NCI-H128 (cell line): ENCODE data around the gene TRIM75.
"Not testable (repeated sequence)": the region's sequence is repeated elsewhere in the genome, so short reads cannot be mapped to it uniquely, and the experiment has no call there.

Experiments
- DNase-seq: peaks from one replicate; lab custom pipeline; 2025; ENCODE audit not compliant: unreplicated experiment; lab: John Stamatoyannopoulos, UW

TRIM75 gene

DNA sequence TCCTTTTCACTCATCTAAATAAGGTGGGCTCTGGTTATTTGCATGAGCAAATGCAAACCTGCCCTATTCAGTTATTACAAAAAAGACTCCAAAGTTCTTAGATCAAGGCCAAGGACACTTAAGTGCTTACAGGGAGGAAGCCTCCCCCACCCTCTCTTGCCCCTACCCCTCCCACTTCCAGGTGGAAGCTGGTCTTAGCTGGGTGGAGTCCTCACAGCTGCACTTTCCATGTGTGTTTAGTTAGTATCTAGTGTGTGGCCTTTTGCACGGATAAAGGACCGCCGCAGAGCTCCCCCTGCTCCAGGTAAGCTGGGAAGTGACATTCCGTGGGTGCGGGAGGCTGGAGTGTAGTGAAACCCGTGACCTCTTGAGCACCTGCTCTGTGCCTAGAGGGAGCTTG is at the start of gene TRIM75:
Gene TRIM75, plus strand, starts transcription at position 222 of the 400 bp plus-strand sequence. CDS start 5,282 bp downstream, outside the sequence.
- no peak for DNase-seq

DNA sequence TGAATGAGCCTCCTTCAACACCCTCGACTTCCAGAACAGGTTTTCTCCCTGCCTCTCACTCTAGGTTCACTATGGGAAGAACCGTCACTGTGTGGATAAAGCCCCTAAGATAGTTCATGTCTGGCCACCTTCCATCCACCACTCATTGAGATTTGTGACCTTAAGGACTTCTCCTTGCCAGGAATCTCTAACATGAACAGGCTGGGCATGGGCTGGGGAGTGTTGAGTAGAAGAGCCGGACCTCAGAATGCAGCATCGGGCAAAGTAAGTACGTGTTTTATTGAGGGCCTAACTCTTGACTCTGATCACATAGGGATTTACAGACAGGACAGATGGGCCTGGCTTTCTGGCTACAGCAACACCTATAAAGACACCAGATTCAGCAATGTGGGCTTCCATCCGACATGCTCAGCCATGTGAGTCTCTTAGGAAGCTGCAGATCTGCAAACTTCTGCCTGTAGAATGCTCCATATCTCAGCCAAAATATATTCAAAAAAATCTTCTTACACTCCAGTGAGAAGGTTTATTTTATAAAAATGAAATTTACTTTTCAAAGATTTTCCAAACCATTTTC is 48.2 kb upstream of the TRIM75 start:
- DNase-seq, result no peak

DNA sequence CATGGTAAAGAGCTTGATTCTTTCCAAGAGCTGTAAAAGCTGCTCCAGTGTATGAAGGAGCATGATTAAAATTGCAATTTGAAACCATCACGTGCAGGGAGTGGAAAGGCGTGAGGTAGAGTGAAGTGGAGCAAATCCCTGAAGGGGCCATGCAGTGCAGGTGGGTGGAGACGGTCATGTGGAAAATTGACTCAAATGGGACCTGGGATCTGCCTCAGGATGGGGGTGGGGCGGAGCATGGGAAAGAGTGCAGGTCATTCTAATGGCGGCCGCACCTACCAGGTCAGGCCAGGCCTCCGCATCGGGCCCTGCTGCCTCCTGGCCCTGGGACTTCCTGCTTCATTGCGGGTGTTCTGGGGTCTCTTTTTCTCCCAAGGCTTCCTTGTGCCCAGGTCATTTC is 47.2 kb upstream of the TRIM75 start:
- DNase-seq, result no peak

DNA sequence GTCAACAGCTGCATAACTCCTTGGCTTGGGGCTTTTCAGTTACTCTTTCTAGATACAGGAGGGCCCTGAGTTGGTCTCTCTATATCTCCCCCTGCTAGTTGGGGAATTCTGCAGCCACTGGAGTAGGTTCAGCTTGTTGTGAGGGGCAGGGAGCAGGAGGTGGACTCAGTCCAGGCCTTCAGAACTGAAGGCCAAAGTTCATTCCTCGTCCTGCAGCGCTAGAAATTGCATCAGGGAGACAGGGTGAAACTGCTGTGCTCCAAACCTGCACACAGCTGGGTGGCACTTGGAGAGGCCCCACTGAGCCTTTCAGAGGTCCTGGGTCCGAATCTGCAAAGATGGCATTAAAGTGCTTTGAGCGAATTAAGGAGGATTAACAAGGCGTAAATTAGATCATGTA is 46.8 kb upstream of the TRIM75 start:
- DNase-seq, result no peak

DNA sequence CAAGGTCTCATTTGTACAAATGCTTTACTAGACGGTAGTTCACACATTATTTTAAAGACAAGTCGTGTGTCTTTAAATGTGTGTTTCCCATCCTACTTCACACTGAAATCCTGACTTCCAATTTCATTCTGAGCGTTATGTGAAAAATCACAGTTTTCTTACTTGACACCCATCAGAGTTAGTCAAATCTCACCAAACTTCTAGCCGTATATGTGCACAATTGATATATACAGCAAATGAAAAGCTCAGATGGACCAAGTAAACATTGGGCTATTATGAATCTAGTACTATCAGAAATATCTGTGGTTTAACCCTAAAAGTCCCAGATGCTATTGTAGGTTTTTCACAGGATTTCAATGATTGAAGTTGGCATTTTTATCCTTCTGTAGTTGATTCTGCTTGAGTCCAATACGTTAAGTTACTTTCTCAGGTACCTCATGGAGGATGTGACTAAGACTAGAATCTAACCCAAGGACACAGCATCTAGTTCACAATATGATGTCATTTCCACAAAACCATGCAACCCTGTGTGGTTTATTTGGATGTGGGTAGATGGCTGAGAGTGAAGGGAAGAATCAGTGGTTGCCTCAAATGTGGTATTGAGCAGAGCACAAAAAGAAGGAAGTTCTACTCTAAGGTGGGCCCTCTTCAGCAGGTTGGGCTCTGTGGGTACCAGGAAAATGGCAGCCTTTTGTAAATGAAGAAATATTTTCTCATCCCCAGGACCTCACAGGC is 44.0 kb upstream of the TRIM75 start:
- no peak for DNase-seq

DNA sequence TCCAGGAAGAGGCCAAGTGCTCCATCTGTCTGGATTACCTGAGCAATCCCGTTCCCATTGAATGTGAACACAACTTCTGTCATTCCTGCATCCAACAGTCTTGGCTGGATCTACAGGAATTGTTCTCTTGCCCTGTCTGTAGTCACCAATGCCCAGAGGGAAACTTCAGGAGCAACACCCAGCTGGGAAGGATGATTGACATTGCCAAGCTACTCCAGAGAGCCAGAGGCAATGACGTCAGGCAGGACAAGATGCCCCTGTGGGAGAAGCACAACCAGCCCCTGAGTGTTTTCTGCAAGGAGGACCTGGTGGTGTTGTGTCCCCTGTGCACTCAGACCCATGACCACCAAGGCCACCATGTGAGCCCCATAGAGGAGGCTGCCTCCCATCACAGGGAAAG is 43.2 kb upstream of the TRIM75 start:
- no peak for DNase-seq

DNA sequence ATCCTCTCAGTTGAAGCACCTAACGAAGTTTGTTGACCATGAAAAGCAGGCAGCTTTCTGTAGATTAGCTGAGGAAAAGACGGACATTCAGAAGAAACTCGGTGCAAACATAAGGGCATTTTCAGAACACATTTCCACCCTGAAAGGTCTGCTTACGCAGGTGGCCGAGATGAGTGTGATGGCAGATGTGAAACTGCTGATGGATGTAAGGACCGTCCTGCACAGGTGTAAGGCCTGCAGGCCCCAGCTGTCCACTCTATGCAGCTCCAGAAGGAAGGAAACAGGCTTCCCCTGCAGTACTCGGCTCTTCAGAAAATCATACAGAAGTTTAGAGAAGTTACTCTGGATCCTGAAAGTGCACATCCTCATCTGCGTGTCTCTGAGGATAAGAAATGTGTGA is 42.7 kb upstream of the TRIM75 start:
- DNase-seq, result no peak

DNA sequence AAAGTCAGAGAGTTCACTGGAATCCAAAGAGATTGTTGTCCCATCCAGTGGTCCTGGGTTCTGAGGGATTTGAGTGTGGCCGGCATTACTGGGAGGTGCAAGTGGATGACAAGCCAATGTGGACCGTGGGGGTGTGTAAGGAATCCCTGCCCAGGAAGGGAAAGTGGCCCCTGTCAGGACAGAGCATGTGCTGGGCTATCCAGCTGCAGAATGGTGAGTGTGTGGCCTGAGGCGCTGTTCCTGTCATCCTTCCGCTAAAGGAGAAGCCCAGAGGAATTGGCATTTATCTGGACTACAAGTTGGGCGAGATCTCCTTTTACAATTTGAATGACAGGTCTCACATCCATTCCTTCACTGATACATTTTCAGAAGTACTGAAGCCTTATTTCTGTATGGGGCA is 42.3 kb upstream of the TRIM75 start:
- DNase-seq, result no peak

DNA sequence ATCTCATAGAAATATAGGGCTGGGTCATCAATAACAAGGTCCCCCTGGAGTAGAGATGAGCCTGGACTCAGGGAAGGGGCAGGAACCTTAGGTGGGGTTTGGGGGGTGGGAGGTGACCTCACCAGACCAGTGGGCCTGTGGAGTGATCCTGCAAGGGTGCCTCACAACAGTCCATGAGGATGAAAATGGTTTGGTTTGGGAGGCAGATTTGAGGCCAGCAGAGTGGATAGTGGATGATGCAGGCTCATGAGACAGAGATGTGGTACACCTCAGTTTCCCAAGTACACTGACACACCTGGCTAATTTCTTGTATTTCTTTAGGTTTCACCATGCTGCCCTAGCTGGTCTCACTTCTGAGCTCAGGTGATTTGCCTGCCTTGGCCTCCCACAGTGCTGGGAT is 40.0 kb upstream of the TRIM75 start:
- no peak for DNase-seq

DNA sequence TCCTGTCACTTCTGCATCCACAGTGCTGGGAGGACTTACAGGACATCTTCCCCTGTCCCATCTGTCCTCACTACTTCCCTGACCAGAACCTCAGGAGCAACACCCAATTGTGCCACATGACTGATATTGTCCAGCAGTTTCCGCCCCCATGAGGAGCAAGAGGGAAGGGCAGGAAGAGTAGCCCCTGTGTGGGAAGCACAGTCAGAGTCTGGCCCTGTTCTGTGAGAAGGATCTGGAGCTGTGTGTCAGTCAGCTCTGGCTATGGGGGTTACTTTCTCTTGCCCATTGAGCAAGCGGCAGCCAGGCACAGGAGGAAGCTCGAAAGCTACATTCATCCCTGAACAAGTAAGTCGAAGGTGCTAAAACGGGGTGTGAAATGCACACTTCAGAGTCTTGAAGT is 36.7 kb upstream of the TRIM75 start:
- DNase-seq, result no peak

DNA sequence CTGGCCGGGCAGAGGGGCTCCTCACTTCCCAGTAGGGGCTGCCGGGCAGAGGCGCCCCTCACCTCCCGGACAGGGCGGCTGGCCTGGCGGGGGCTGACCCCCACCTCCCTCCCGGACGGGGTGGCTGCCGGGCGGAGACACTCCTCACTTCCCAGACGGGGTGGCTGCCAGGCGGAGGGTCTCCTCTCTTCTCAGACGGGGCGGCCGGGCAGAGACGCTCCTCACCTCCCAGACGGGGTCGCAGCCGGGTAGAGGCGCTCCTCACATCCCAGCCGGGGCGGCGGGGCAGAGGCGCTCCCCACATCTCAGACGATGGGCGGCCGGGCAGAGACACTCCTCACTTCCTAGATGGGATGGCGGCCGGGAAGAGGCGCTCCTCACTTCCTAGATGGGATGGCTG is 33.7 kb upstream of the TRIM75 start:
- not testable (repeated sequence) for DNase-seq

DNA sequence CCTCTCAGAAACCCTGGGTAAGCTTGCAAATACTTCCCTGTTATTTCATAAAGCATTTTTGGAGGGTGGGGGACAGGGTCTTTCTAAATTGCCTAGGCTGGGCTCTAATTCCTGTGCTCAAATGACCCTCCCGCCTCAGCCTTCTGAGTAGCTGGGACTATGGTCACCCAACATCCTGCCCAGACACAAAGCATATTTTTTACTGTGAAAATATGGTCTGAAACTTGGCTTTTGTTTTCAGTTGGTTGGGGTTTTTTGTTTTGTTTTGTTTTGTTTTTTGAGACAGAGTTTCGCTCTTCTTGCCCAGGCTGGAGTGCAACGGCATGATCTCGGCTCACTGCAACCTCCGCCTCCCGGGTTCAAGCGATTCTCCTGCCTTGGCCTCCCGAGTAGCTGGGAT is 27.9 kb upstream of the TRIM75 start:
- DNase-seq, result not testable (repeated sequence)

DNA sequence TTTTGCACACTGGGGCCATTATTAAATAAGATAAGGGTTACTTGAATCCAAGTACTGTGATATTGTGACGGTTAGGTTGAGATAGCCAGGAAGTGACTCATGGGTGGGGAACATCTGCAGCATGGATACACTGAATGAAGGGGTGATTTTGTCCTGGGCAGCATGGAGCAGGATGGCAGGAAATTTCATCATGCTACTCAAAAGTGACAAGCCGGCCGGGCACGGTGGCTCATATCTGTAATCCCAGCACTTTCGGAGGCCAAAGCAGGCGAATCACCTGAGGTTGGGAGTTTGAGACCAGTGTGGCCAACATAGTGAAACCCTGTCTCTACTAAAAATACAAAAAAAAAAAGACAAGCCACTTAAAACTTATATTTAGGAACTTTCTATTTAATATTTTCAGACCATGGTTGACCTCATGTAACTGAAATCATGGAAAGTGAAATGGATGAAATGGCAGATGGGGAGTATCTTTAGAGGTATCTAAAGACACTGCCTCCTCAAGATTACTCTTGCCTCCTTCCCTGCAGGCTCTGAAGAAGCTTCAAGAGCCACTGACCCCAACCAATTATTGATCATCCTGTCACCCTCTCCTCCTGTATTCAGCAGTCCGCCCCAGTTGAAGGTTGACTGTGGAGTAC is 25.8 kb upstream of the TRIM75 start:
- no peak for DNase-seq

DNA sequence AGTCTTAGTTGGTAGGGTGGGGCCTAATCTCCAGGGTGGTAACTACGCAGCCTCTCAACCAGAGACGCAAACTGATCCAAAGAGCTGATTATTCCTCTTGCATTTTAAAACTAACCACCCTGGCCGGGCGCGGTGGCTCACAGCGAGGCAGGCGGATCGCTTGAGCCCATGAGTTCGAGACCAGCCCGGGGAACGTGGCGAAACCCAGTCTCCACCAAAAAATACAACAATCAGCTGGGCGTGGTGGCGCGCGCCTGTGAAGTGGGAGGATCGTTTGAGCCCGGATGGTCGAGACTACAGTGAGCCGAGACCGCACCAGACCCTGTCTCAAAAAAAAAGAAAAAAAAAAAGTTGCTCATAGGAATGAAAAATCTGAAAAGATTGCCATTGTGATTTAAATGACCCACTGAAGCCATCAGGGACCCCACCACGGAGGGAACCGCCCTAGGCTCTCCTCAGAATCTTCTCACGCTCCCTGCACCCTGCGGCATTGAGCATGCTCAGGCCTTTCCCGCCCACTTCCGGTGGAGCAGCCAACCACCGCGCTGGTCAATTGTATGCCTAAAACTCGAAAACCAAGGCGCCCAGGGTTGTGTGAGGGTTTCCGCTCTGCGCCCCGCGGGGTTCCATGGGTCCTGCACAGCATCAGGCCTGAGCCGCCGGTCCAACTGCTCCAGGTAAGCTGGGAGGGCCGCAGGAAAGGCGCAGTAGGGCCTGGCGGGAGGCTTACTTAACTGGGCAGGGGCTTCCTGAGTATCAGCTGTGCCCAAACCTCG is 22.0 kb upstream of the TRIM75 start, which contains the start of gene TRIM60:
Gene TRIM60, plus strand, starts transcription at position 564 of the 776 bp plus-strand sequence. CDS start 8,074 bp downstream, outside the sequence.
- DNase-seq, result no peak

DNA sequence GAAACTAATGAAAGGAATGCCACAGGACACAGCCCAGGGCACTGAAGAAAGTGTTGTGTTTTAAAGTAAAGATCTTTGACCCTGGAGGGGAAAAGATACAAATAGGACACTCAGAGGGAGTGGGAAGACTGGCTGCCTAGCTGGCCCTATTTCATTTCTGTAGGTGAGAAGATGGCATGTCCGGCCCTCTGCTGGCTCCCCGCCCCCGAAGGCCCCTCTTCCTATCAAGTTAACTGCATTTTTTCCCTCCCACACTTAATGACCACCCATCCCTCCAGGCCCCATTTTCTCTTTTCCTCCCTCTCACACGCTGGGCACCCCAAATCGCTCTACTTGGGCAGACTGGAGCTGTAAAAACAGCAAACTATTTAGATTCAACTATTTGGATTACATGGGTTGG is 5.5 kb upstream of the TRIM75 start:
- no peak for DNase-seq

DNA sequence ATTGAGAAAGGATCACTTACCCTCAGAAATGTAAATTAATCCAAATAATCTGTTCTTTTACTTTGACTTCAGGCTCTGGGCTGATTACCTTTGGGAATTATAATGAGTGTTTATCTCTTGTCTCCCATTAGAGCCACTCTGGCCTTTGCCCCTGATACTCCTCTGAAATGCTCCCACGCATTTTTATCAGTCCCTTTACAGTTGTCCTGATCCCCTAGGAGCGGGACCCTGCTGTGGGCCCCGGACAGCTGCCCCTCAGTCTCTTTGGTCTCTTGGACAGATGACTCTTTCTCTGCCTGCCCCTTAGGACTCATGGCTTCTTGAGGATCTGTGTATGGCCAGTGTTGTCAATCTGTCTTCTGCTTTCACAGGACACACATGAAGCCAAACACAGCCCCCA is 1.0 kb upstream of the TRIM75 start:
- DNase-seq, result no peak

DNA sequence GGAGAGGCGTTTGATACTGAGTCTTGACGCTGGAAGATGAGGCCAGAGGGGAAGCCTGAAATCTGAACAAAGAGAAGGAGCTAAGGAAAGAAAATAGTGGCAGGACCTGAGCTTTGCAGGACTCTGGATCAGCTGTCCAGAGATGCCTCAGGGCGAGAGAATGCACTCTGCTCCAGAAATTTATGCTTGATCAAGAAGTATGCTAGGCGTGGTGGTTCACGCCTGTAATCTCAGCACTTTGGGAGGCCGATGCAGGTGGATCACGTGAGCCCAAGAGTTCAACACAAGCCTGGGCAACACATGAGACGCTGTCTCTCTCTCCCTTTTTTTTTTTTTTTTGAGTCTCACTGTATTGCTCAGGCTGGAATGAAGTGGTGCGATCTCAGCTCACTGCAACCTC is 1.9 kb downstream of the TRIM75 start:
- DNase-seq, result no peak

DNA sequence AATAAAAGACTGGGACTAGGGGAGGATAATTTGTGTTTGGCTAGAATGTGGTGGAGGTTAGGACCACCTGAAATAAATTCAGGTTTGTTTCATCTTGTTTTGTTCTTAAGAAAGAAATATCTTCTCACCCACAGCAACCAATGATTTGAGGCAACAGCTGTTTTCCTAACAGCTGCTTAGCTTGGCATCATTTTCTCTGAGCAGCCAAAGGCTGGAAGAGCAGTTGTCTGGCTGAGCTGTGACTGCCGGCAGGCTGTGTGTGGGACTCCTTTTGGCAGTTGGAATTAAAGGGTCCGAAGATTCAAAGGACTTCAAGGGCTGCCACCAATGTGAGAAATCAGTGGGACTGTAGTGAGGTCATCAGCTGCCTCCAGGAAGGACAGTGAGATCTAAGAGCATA is 5.0 kb downstream of the TRIM75 start:
- DNase-seq, result no peak

DNA sequence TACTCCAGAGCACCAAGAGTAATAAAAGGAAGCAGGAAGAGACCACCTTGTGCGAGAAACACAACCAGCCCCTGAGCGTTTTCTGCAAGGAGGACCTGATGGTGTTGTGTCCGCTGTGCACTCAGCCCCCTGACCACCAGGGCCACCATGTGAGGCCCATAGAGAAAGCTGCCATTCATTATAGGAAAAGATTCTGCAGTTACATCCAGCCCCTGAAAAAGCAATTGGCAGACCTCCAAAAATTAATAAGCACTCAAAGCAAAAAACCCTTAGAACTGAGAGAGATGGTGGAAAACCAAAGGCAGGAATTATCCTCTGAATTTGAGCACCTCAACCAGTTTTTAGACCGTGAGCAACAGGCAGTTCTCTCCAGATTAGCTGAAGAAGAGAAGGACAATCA is 5.7 kb downstream of the TRIM75 start:
- DNase-seq, result no peak

DNA sequence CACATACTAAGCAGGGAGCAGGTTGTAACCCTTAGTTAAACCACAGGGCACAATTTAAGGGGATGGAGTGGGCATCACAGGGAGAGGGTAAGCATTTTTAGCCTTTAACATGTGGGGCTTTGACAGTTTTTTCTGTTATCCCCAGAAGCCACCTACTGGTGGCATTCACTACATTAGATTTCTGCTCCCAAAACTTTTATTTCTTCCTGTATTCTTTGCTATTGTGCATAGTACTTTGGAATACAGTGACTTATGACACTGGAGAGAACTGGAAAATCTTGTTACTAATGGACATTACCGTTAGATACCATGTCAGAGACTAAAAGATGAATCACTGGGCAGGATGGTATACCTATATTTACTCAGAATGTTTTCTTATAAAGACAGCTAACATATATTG is 7.3 kb downstream of the TRIM75 start:
- DNase-seq, result no peak

DNA sequence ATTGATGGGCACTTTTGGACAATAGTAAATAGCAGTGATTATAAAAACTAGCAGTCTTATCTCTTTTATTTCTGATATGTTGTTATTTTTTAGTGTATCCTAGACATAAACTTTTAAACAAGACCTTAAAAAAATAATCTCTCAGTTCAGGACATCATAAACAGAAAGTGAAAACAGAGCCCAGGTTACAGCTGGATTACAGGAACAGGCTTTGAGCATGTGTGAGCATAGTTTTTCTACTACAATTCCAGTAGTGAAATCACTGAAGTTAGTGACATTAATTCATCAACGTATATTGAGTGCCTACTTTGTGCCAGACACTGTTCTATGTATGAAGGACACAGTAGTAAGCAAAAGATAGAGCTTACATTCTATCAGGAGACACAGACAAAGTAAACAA is 16.9 kb downstream of the TRIM75 start:
- no peak for DNase-seq

DNA sequence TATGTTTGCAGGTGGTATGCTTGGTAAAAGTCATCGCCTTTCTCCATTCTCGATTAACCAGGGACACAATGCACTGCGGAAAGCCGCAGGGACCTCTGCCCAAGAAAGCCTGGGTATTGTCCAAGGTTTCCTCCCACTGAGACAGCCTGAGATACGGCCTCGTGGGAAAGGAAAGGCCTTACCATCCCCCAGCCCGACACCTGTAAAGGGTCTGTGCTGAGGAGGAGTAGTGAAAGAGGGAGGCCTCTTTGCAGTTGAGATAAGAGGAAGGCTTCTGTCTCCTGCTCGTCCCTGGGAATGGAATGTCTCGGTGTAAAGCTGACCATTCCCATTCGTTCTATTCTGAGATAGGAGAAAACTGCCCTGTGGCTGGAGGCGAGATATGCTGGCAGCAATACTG is 19.7 kb downstream of the TRIM75 start:
- DNase-seq, result not testable (repeated sequence)
